Vagina (tissue), 2 donors: ENCODE data around the gene NFIX. TPM values are rescaled to one million over a fixed set of nuclear protein-coding genes. Genes with fewer than 3 reads are reported as not detected.

Experiments
- DNase-seq, 2 donors: peaks; one replicate each; pipeline ENCODE4 v3.0.0-alpha.2; 2017; ENCODE audit errors: extremely low spot score in 2 of 2
- H3K27ac ChIP-seq: fragments of 200-600 bp; sonication (generic); one replicate; pipeline ENCODE4 v1.5.1; 2019
- H3K27me3 ChIP-seq: fragments of 200-600 bp; sonication (generic); one replicate; pipeline ENCODE4 v1.5.1; 2019
- H3K36me3 ChIP-seq, 2 donors: fragments of 200-600 bp; sonication (generic); one replicate each; pipeline ENCODE4 v1.5.1; 2017 to 2019
- H3K4me1 ChIP-seq: fragments of 200-600 bp; sonication (generic); one replicate; pipeline ENCODE4 v1.5.1; 2019
- H3K4me3 ChIP-seq, 2 donors: fragments of 200-600 bp; sonication (generic); 1 replicate in 1 of 2; 2 replicates in 1 of 2; pipeline ENCODE4 v1.5.1; 2016 to 2019
- H3K9me3 ChIP-seq: fragments of 200-600 bp; sonication (generic); one replicate; pipeline ENCODE4 v1.5.1; 2019
- CTCF ChIP-seq, 3 experiments: fragments of 450-650 bp in 2 of 3; fragments of 200-600 bp in 1 of 3; sonication (generic) in 1 of 3; IDR thresholded peaks; one replicate each; pipeline ENCODE4 v1.5.1; 2017 to 2019; ENCODE audit warnings: antibody characterized with exemption in 3 of 3, mild to moderate bottlenecking in 2 of 3, moderate library complexity in 2 of 3
- POLR2A ChIP-seq, 2 donors: fragments of 450-650 bp; IDR thresholded peaks; one replicate each; pipeline ENCODE4 v1.6.1; 2017; ENCODE audit warnings: antibody characterized with exemption in 2 of 2, mild to moderate bottlenecking in 2 of 2, moderate library complexity in 2 of 2
- POLR2AphosphoS5 ChIP-seq, 2 donors: sonication (generic); formaldehyde crosslinking; IDR thresholded peaks; one replicate each; pipeline ENCODE4 v1.9.0; 2017; ENCODE audit warnings: antibody characterized with exemption in 2 of 2, mild to moderate bottlenecking in 2 of 2, low read depth in 1 of 2; ENCODE audit not compliant: insufficient read depth in 1 of 2
- intact Hi-C: fragments of 100-400 bp; cut with DNase I; formaldehyde crosslinking; loops from one replicate; pipeline ENCODE4 v1.15.1; 2023
- total RNA-seq: library from RNA; depleted of rRNA; stranded (reverse); fragments of >200 nt; gene quantifications from one replicate; pipeline ENCODE4 v1.2.3, GENCODE V29; 2016

NFIX gene
- total RNA-seq, 1 donor from 2014 or later, result 81.8 TPM

DNA sequence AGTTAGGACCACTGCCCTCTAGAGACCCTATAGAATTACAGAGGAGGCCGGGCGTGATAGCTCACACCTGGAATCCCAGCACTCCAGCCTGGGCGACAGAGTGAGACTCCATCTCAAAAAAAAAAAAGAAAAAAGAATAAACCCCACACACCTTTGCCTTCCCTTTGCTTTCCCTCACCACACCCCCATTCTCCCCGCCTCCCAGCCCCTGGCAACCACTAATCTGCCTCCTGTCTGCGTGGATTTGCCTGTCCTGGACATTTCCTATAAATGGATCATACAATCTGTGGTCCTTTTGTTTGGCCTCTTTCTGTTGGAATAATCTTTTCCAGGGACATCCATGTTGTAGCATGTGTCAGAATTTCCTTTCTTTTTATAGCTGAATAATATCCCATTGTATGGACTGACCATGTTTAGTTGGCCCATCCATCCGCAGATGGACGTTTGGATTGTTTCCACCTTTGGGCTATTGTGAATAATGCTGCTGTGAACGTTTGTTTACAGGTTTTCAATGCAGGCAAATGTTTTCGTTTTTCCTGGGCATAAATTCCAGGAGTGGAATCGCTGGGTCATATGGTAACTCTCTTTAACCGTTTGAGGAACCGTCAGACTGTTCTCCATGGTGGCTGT is 138.1 kb downstream of the NFIX start:
- TF ChIP-seq POLR2A (IDR thresholded peaks at IDR 0.05), result no peak
- TF ChIP-seq CTCF (IDR thresholded peaks at IDR 0.05), result no peak
- TF ChIP-seq POLR2AphosphoS5 (IDR thresholded peaks at IDR 0.05; ENCODE audit: insufficient read depth in 1 of 2, low read depth in 1 of 2), result no peak
- intact Hi-C loops, result no loop called here
- no peak overlapping the region for H3K27ac ChIP-seq
- no peak overlapping the region for H3K4me3 ChIP-seq
- H3K27me3 ChIP-seq, result no peaks in the 10 kb centered on the region
- DNase-seq, result no peak
- peaks cover 0 to 32% of the 10 kb centered on the region in 2 donors for H3K36me3 ChIP-seq
- no peaks in the 10 kb centered on the region for H3K4me1 ChIP-seq
- no peaks in the 10 kb centered on the region for H3K9me3 ChIP-seq

DNA sequence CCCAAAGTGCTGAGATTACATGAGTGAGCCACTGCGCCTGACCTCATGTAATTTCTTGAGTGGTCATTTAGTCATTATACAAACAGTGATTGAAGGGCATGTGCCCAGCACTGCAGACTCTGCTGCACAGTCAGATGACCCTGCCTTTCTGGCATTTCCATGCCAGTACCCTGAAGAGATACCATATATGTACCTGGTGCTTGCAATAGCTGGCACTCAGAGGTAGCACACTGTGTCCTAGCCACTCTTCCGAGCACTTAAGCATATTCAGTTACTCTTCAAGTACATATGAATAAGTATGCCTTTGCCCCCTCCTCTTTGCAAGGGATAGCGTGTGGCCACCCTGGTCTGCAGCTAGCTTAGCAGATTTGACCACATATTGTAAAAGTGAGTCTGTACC is 139.4 kb downstream of the NFIX start:
- no peak for DNase-seq
- no peaks in the 10 kb centered on the region for H3K27me3 ChIP-seq
- H3K9me3 ChIP-seq, result no peaks in the 10 kb centered on the region
- TF ChIP-seq POLR2A (IDR thresholded peaks at IDR 0.05) (no peak), POLR2AphosphoS5 (IDR thresholded peaks at IDR 0.05; ENCODE audit: insufficient read depth in 1 of 2, low read depth in 1 of 2) (no peak), CTCF (IDR thresholded peaks at IDR 0.05) (no peak)
- H3K4me3 ChIP-seq, result no peak overlapping the region
- H3K4me1 ChIP-seq, result no peaks in the 10 kb centered on the region
- H3K36me3 ChIP-seq, result peaks cover 0 to 41% of the 10 kb centered on the region in 2 donors
- intact Hi-C loops, result no loop called here
- no peak overlapping the region for H3K27ac ChIP-seq

DNA sequence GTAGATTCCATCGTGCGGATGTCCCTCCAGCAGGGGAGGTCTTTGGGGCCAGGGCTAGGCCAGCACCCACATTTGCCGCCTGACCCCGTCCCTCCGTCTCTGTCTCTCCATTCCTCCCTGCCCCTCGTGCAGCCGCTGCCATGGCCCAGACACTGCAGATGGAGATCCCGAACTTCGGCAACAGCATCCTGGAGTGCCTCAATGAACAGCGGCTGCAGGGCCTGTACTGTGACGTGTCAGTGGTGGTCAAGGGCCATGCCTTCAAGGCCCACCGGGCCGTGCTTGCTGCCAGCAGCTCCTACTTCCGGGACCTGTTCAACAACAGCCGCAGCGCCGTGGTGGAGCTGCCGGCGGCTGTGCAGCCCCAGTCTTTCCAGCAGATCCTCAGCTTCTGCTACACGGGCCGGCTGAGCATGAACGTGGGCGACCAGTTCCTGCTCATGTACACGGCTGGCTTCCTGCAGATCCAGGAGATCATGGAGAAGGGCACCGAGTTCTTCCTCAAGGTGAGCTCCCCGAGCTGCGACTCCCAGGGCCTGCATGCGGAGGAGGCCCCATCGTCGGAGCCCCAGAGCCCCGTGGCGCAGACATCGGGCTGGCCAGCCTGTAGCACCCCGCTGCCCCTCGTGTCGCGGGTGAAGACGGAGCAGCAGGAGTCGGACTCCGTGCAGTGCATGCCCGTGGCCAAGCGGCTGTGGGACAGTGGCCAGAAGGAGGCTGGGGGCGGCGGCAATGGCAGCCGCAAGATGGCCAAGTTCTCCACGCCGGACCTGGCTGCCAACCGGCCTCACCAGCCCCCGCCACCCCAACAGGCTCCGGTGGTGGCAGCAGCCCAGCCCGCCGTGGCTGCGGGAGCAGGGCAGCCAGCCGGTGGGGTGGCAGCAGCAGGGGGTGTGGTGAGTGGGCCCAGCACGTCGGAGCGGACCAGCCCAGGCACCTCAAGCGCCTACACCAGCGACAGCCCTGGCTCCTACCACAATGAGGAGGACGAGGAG is 140.1 kb downstream of the NFIX start:
- TF ChIP-seq POLR2A (IDR thresholded peaks at IDR 0.05) (no peak), POLR2AphosphoS5 (IDR thresholded peaks at IDR 0.05; ENCODE audit: insufficient read depth in 1 of 2, low read depth in 1 of 2) (no peak), CTCF (IDR thresholded peaks at IDR 0.05) (no peak)

GRCh38 chr19:13137290-13137794 is 142.1 kb downstream of the NFIX start:
- H3K4me3 ChIP-seq, result no peak overlapping the region
- H3K36me3 ChIP-seq, result peaks cover 0 to 46% of the 10 kb centered on the region in 2 donors
- no peak overlapping the region for H3K27ac ChIP-seq
- DNase-seq, result no peak
- H3K4me1 ChIP-seq, result no peaks in the 10 kb centered on the region
- H3K9me3 ChIP-seq, result no peaks in the 10 kb centered on the region
- intact Hi-C loops, result no loop called here
- TF ChIP-seq CTCF (IDR thresholded peaks at IDR 0.05) (no peak), POLR2AphosphoS5 (IDR thresholded peaks at IDR 0.05; ENCODE audit: insufficient read depth in 1 of 2, low read depth in 1 of 2) (no peak), POLR2A (IDR thresholded peaks at IDR 0.05) (no peak)
- H3K27me3 ChIP-seq, result no peaks in the 10 kb centered on the region

More for the DNA sequence above, 140.1 kb downstream of the NFIX start:
- Histone ChIP-seq H3K9me3 (no peaks in the 10 kb centered on the region), H3K36me3 (peaks cover 0 to 46% of the 10 kb centered on the region in 2 donors), H3K27ac (no peak overlapping the region), H3K4me3 (no peak overlapping the region), H3K4me1 (no peaks in the 10 kb centered on the region), H3K27me3 (no peaks in the 10 kb centered on the region)
- intact Hi-C loops, result no loop called here
- DNase-seq, result no peak
